Medulla oblongata (tissue), 1 donor: ENCODE measurements around the gene HDAC7.

Source experiments
- DNase-seq: peaks from one replicate; pipeline ENCODE4 v3.0.0-alpha.2; 2015; ENCODE audit errors: extremely low spot score

The HDAC7 gene

GRCh38 chr12:47766502-47767215 lies 53.0 kb downstream of the HDAC7 start:
- no peak for DNase-seq

DNA sequence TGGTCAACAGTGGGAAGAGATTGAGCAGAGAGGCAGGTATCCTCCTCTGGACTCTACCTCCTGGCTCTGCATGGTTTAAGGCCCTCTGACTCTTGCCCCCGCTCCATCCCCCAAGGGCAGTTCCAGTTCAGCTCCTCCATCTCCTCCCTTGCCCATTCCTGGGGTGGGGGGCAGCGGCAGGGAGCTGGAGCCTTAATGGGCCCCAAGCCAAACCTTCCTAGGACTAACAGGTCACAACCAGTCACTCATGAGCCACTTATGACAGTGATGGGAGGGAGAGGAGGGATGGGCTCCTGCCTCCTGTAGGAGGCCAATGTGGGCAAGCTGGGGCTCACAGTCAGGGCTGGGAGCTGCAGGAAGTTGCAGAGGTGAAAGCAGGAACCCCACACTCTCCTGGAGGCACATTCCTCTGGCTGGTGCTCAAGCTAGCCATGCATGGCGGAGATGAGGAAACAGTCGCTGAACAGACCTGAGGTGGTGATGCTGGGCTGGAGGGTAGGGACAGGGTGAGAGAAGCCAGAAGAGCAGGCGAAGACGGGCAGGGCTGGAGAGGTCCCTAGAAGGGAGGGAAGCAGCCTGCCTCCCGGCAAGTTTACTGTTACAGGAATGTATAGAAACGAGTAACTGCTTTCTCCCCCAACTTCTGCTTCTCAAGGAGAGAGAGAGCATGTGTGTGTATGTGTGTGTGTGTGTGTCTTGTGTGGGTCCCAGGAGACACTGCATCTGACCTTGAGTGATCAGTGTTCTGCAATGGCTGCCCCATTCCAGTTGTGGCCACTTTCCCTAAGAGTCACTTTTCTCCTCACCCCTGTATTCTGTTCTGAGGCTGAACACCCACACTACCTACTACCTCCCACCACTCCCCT lies 56.0 kb downstream of the HDAC7 start:
- no peak for DNase-seq

DNA sequence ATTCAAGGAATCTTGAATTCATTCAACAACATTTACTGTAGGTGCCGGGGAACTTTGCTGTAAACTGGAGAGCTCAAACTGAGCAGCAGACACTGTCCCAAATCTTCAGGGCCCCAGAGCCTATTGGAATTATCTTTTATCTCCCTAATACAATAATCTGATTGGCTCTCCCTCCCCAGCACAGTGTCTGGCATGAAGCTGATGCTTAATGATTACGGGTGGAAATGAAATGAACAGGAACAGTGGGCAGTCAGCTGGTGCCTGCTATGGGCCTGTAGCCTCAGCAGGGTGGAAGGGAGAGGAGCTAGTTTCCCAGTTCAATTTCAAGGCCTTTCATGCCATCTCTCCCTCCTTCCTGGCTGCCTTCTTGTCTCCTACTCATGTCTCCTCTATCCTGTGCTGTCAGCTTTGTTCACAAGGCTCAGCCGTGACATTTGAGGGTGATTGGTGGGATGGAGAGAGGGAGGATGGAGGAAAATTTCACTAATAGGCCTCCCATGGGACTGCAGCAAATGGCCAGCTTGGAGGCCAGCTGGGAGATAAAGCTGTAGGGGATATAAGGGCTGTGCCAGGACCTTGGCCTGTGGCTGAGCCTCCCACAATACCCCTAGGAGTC lies 56.7 kb downstream of the HDAC7 start:
- no peak for DNase-seq

DNA sequence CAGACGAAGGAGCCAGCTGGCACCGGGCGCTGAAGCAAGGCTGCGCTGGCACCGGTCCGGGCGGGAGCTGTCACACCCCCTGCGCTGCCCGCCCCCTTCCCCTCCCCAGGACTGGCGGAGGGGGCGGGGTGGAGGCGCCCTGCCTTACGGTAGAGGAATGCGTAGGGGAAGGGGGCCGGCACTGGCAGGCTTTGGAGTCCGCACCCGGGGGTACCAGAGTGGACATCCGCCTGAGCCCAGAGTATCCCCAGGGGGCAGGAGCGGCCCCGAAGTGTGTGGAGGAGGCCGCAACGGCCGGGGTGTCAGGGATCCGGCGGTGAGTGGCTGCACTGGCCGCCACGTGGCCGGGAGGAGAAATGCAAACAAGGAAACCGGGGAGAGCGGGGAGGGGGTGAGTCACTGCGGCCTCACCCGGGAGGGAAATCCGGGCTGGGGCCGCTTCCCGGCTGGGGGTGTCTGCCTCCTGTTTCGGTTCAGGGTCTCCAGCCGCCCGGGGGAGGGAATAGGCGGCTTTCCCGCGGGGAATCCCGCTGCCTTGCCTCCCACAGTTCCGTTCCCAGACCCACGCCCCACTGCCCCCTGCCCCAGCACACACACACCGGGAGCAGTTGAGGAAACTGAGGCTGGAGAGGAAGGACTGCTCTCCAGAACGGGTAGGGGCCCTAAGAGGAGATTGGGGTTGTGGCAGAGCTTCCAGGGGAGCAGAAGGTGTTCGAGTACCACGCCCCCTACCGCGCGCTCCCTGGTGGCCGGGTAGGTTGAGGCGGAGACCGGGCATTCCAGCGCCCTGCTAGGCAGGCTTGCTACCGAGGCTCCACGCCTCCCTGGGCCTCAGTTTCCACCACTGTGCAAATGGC lies 60.6 kb downstream of the HDAC7 start, which contains the start of gene RAPGEF3:
RAPGEF3 (minus strand) TSS at position 47 of the 857 bp plus-strand sequence. CDS start 324 bp downstream, outside the sequence.
- peak; percentile 94 for DNase-seq

GRCh38 chr12:47758584-47758833 lies 61.2 kb downstream of the HDAC7 start:
- DNase-seq: no peak

DNA sequence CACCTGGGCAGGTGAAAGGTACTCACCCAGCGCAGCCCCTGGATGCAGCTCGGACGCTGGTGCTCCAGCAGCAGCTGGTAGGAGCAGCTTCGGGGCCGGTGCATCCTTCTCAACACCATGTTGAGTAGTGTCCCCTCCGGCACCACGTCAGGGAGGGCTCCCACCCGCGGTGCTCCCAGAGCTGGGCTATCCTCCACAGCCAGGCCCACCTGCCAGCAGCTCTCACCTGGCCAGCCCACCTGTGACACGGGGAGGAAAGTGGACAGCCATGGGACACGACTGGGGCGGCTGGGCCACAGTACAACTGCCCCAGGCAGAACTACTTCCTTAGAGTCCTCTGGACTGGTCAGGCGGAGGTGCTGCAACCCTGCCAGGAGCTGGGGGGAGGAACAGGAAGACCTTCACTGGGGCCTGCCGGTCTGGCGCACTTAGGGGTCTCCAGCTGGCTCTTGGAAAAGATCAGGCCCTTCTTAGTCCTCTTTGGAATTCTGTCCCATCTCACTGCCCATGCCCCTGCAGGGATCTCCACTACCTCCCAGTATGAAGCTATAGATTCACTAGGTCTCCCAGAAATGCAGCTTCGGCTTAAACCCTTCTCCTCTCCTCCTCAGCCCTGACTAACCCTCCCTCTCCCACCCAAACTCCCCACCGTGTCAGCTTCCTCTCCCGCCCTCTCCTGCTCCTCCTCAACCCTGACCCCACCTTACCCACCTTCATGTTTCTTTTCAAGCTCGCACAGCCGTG lies 61.7 kb downstream of the HDAC7 start:
- peak; percentile 62 for DNase-seq

DNA sequence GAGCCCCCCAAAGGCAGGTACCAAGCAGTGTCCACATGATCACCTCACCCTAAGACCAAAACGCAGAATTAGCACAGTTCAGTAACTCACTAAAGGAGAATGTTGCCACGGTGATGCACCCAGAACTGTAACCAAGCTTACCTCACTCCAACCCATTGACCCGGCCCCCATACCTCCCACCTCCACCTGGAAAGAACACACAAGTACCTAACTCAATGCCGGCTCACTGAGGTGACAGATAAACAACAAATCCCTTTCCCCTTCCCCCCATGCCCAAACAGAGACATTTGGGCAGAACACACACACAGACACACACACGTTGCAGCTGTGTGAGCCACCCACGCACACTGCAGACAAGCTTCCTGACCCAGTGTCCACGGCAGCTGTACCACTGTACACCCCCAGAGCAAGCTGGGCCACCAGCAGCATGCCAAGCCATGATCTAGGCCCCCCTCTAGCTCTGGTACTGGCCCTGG lies 62.3 kb downstream of the HDAC7 start:
- DNase-seq: no peak

DNA sequence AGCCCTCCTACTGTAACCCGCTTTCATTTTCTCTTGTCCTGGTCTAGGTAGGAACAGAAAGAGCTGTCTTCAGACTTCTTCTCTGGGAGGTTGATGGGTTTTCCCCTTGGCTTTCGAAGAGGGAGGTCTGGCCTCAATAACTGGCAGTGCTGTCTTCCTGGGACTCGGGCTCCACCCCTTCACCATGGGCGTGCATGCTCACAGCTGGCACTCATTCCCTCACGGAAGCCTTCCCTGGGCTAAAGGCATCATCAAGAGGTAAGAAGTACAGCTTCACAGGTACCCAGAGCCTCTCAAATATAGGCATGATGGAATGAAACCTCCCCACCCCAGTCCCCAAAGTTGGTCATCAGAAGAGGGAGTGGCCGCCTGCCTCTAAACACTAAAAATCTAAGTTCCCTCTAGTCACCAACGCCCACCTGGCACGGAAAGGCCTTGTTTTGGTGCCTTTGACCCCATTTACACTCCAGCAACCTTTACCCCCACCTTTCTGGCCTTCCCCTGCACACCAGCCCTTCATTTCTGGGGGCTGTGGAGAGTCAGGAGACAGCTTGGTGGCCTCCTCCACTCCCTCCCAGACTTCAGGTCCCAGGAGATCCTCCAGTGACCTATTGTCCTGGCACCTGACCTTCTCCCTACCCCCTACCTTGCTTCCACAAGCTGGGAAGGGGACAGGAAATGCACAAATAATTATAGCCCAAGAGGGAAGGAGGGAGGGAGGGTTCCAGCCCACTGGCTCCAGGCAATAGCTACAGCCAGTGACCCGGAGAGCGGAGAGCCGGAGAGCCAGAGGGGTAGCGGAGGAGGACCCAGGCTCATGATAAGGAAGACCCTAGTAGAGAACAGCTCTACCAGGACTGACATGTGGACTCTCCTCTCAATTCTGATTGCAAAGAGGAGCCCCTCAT lies 63.8 kb downstream of the HDAC7 start:
- DNase-seq: no peak

- no peak for DNase-seq
Observed at GRCh38 chr12:47754881-47755280, 64.8 kb downstream of the HDAC7 start.

- no peak for DNase-seq
Observed at GRCh38 chr12:47754126-47754525, 65.6 kb downstream of the HDAC7 start.

DNA sequence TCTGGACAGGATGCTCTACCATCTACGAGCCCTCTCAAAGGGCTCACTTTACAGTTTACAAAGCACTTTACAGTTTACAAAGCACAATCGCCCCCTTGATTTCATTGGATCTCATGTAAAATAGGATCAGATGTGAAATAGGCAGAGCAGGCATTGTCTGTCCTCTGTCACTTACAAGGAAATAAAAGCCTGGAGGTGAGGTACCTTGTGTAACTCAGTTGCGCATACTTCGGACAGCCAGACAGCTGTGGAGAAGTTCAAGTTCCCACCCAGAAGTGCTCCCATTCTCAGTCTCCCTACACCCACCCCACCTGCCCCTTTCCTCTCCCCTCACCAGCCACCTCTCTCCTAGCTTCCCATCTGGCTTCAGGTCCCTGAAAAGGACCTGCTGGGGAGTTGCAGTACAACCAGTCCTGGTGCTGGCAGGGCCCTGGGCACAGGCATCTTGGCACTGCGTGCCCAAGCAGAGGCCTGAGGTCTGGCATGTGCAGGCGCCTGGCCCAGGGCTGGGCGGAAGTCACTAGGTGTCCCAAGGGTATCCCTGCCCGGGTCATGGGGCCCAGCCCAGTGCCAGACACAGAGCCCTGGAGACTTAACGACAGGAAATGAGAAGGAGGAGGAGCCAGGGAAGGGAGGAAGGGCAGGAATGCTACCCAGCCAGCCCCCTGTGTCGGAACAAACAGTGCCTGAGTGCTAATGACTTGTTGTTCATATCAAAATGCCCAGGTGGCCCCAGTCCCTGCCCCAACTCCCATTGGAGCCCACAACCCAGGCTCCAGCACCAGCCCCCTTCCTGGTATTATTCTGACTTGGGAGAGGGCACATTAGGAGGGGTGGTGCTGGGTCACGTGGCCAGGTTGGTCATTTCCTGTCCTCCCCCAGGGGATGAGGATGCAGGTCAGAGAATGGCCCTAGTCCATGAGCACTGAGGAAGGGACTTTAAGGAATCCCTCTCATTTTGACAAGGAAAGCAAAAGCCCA lies 66.4 kb downstream of the HDAC7 start:
- no peak for DNase-seq

GRCh38 chr12:47752552-47752951 lies 67.2 kb downstream of the HDAC7 start:
- no peak for DNase-seq

DNA sequence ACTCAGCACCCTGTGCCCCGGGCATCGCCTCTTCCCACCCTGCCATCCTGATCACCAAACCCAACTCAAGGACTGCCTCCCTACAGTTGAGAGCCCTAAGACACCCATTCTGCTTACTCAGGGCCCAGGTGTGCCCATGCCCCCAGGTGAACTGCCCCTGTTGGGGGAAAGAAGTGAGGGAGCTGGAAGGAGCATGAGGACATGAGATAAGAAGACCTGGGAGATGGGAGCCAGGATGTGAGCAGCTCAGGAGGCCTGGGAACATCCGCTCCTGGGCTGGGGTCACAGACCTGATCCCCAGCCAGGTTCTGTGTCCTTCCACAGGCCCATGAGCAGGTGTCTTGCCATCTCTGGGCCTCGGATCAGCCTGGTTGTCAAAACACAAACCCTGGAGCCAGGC lies 67.6 kb downstream of the HDAC7 start:
- DNase-seq: no peak

GRCh38 chr12:47751561-47751960 lies 68.1 kb downstream of the HDAC7 start:
- DNase-seq: no peak

- DNase-seq: no peak
Observed at GRCh38 chr12:47750916-47751470, 68.7 kb downstream of the HDAC7 start.

DNA sequence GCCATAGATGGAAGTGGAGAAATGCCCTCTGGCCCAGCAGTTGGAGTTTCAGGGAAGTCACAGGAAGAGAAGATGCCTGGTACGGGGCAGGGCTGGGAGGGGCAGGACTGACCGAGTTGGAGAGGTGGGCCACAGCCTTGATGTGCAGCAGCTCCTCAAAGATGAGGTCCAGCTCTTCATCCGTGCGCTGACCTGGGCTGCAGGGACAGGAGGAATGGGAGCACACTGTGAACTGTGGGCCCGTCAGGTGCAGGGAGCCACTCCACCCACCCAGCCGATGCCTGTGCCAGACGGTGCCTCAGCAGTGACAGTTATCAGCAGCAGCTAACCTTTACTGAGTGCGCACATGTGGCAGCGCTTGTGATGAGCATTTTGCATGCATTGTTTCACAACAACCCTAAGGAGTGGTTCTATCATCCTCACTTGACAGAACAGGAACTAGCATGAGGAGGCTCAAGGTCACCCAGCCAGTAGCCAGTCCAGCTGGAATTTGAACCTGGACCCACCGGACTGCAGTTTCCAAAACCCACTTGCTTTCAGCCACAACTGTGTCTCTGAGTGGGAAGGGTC lies 69.4 kb downstream of the HDAC7 start:
- DNase-seq: no peak

GRCh38 chr12:47748899-47749298 lies 70.8 kb downstream of the HDAC7 start:
- no peak for DNase-seq

DNA sequence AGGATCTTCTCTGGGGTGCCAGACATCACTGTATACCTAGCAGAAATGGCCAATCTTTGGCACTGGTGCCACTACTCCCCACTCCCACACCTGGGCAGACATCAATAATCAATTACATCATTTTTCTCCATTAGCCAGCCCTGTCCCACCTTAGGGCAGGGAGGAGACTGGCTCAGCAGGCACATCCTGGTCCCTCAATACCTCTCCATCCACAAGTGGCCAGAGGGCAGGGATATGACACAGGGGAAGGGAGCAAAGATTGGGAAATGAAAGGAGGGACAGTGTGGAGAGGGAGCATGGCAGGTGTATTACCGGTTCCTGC lies 71.2 kb downstream of the HDAC7 start:
- DNase-seq: no peak
